Liver (tissue), 9 donors: ENCODE measurements around the gene CDH26. TPM values are rescaled to one million over a fixed set of nuclear protein-coding genes. Genes with fewer than 3 reads are reported as not detected.

ENCODE experiments used
- DNase-seq: peaks from one replicate; pipeline ENCODE4 v3.0.0-alpha.2; 2017; ENCODE audit warnings: low spot score
- H3K27ac ChIP-seq, 2 donors: one replicate each; pipeline ENCODE4 v1.7.0; 2013; ENCODE audit warnings: inconsistent platforms in 2 of 2, low read length in 2 of 2, control low read depth in 1 of 2, low read depth in 1 of 2, mild to moderate bottlenecking in 1 of 2
- H3K27me3 ChIP-seq, 4 donors: one replicate each; pipeline versions ENCODE4 v1.6.1 to v1.7.0; 2013; ENCODE audit warnings: low read length in 3 of 4, inconsistent platforms in 1 of 4, mild to moderate bottlenecking in 1 of 4, moderate library complexity in 1 of 4; ENCODE audit not compliant: control insufficient read depth in 4 of 4, insufficient read depth in 4 of 4
- H3K36me3 ChIP-seq, 4 donors: one replicate each; pipeline versions ENCODE4 v1.6.1 to v1.7.0; 2013; ENCODE audit warnings: low read length in 3 of 4, mild to moderate bottlenecking in 3 of 4, low read depth in 1 of 4, moderate library complexity in 1 of 4; ENCODE audit not compliant: control insufficient read depth in 4 of 4, insufficient read depth in 3 of 4
- H3K4me1 ChIP-seq, 4 donors: one replicate each; pipeline versions ENCODE4 v1.6.1 to v1.7.0; 2013; ENCODE audit warnings: low read length in 3 of 4, mild to moderate bottlenecking in 3 of 4, moderate library complexity in 1 of 4; ENCODE audit not compliant: control insufficient read depth in 4 of 4, insufficient read depth in 4 of 4
- H3K4me3 ChIP-seq, 3 donors: one replicate each; pipeline versions ENCODE4 v1.6.1 to v1.7.0; 2013; ENCODE audit warnings: low read length in 3 of 3, control low read depth in 1 of 3, low read depth in 1 of 3, mild to moderate bottlenecking in 1 of 3
- H3K9ac ChIP-seq, 2 donors: one replicate each; pipeline ENCODE4 v1.7.0; 2013; ENCODE audit warnings: low read length in 2 of 2, mild to moderate bottlenecking in 2 of 2, moderate library complexity in 2 of 2, control low read depth in 1 of 2, low read depth in 1 of 2
- H3K9me3 ChIP-seq, 4 donors: one replicate each; pipeline versions ENCODE4 v1.6.1 to v1.7.0; 2013; ENCODE audit warnings: low read length in 3 of 4; ENCODE audit not compliant: control insufficient read depth in 4 of 4
- ATF3 ChIP-seq: IDR thresholded peaks from 2 replicates; pipeline ENCODE4 v1.6.1; 2016; ENCODE audit warnings: antibody characterized with exemption
- CTCF ChIP-seq: fragments of 150-350 bp; IDR thresholded peaks from 2 replicates; pipeline ENCODE4 v1.5.1; 2017; ENCODE audit warnings: improper control_type of control experiment, low read depth, low read length; ENCODE audit not compliant: missing input control
- EGR1 ChIP-seq, 2 donors: IDR thresholded peaks; 2 replicates each; pipeline ENCODE4 v1.6.1; 2016 to 2018; ENCODE audit warnings: antibody characterized with exemption in 2 of 2, low read depth in 2 of 2
- FOXA1 ChIP-seq: IDR thresholded peaks from 2 replicates; pipeline ENCODE4 v1.6.1; 2016; ENCODE audit warnings: antibody characterized with exemption
- FOXA2 ChIP-seq: IDR thresholded peaks from 2 replicates; pipeline ENCODE4 v1.6.1; 2016; ENCODE audit warnings: antibody characterized with exemption
- GABPA ChIP-seq, 2 donors: IDR thresholded peaks in 1 of 2; conservative IDR thresholded peaks in 1 of 2; 2 replicates each; pipeline ENCODE4 v1.6.1; 2016; ENCODE audit warnings: antibody characterized with exemption in 2 of 2, mild to moderate bottlenecking in 1 of 2, moderate library complexity in 1 of 2
- HNF4A ChIP-seq, 2 donors: conservative IDR thresholded peaks; 2 replicates each; pipeline ENCODE4 v1.6.1; 2016; ENCODE audit warnings: antibody characterized with exemption in 2 of 2, mild to moderate bottlenecking in 2 of 2
- HNF4G ChIP-seq: IDR thresholded peaks from 2 replicates; pipeline ENCODE4 v1.6.1; 2016; ENCODE audit warnings: antibody characterized with exemption
- JUND ChIP-seq, 2 donors: IDR thresholded peaks; 2 replicates each; pipeline ENCODE4 v1.6.1; 2016; ENCODE audit warnings: antibody characterized with exemption in 2 of 2
- MAX ChIP-seq: IDR thresholded peaks from 2 replicates; pipeline ENCODE4 v1.6.1; 2016; ENCODE audit warnings: antibody characterized with exemption
- NR2F2 ChIP-seq: IDR thresholded peaks from 2 replicates; pipeline ENCODE4 v1.6.1; 2016; ENCODE audit warnings: antibody characterized with exemption
- RAD21 ChIP-seq, 2 donors: IDR thresholded peaks; 2 replicates each; pipeline ENCODE4 v1.6.1; 2016; ENCODE audit warnings: antibody characterized with exemption in 2 of 2, mild to moderate bottlenecking in 2 of 2
- REST ChIP-seq: IDR thresholded peaks from 2 replicates; pipeline ENCODE4 v1.6.1; 2016; ENCODE audit warnings: antibody characterized with exemption, mild to moderate bottlenecking
- RXRA ChIP-seq, 2 donors: IDR thresholded peaks; 2 replicates each; pipeline ENCODE4 v1.6.1; 2017 to 2018; ENCODE audit warnings: antibody characterized with exemption in 2 of 2, mild to moderate bottlenecking in 1 of 2
- SP1 ChIP-seq: IDR thresholded peaks from 2 replicates; pipeline ENCODE4 v1.6.1; 2018; ENCODE audit warnings: antibody characterized with exemption, mild to moderate bottlenecking
- TAF1 ChIP-seq: conservative IDR thresholded peaks from 2 replicates; pipeline ENCODE4 v1.6.1; 2016; ENCODE audit warnings: antibody characterized with exemption, mild to moderate bottlenecking
- YY1 ChIP-seq: IDR thresholded peaks from 2 replicates; pipeline ENCODE4 v1.6.1; 2016; ENCODE audit warnings: antibody characterized with exemption, mild to moderate bottlenecking
- ZBTB33 ChIP-seq: IDR thresholded peaks from 2 replicates; pipeline ENCODE4 v1.6.1; 2016; ENCODE audit warnings: antibody characterized with exemption
- WGBS: extraction: QIAGEN DNeasy Blood & Tissue Kit; methylation state at CpG from one replicate; pipeline ENCODE4 v1.1.7; 2013; 5-methylcytosine and 5-hydroxymethylcytosine counted together
- polyA plus RNA-seq, 2 donors: library from polyadenylated mRNA; stranded (reverse) in 1 of 2; unstranded in 1 of 2; fragments of 200-250 nt in 1 of 2; fragments of >200 nt in 1 of 2; fragmentation: Nextera tagmentation in 1 of 2; extraction: Ambion mirVana in 1 of 2; gene quantifications; one replicate each; pipeline versions ENCODE4 v1.2.1 to v1.2.3, GENCODE V29; 2013 to 2015
- total RNA-seq, 2 donors: library from RNA; depleted of rRNA; stranded (reverse); fragments of >200 nt; gene quantifications; one replicate each; pipeline ENCODE4 v1.2.3, GENCODE V29; 2014
- donor health status: healthy.
- donor health status: healthy.
- donor health status: healthy.
- donor health status: healthy.
- donor health status: healthy.

CDH26 gene
- total and polyA plus RNA-seq, 4 donors = 0.03 to 0.70 (median 0.43) TPM

- Histone ChIP-seq H3K27ac (peak overlapping the region in 1 of 2 donors; percentile 2), H3K4me3 (no peak overlapping the region), H3K9ac (no peak overlapping the region), H3K9me3 (no peaks in the 10 kb centered on the region), H3K27me3 (peaks cover 0 to 1% (median 0%) of the 10 kb centered on the region in 4 donors), H3K4me1 (no peaks in the 10 kb centered on the region), H3K36me3 (no peaks in the 10 kb centered on the region)
- TF ChIP-seq YY1 (no peak), TAF1 (no peak), FOXA2 (no peak), HNF4A (conservative IDR thresholded peaks at IDR 0.05) (no peak), GABPA (IDR thresholded peaks at IDR 0.05 in 1 of 2, conservative IDR thresholded peaks at IDR 0.05 in 1 of 2) (no peak)
- 65% methylated on average over 20 of the region's 20 CpGs for WGBS
- DNase-seq = peak; percentile 31
These were observed 99.9 kb downstream of the CDH26 start for GRCh38 chr20:60057866-60058807.

- TF ChIP-seq HNF4A (conservative IDR thresholded peaks at IDR 0.05) (no peak), FOXA1 (no peak), EGR1 (IDR thresholded peaks at IDR 0.05; ENCODE audit: low read depth in 2 of 2) (no peak), REST (no peak), CTCF (no peak), RAD21 (IDR thresholded peaks at IDR 0.05) (no peak), ATF3 (no peak), RXRA (IDR thresholded peaks at IDR 0.05) (no peak), MAX (no peak), JUND (IDR thresholded peaks at IDR 0.05) (no peak), TAF1 (no peak), GABPA (IDR thresholded peaks at IDR 0.05 in 1 of 2, conservative IDR thresholded peaks at IDR 0.05 in 1 of 2) (no peak), SP1 (no peak), HNF4G (no peak), NR2F2 (no peak), ZBTB33 (no peak), YY1 (no peak), FOXA2 (no peak)
- Histone ChIP-seq H3K27me3 (no peaks in the 10 kb centered on the region), H3K36me3 (no peaks in the 10 kb centered on the region), H3K9me3 (no peaks in the 10 kb centered on the region), H3K9ac (no peak overlapping the region), H3K4me1 (no peaks in the 10 kb centered on the region), H3K4me3 (no peak overlapping the region), H3K27ac (no peak overlapping the region)
- peak; percentile 30 for DNase-seq
- whole genome bisulfite sequencing = 75% methylated on average over 9 of the region's 9 CpGs
These were observed 100.7 kb downstream of the CDH26 start for GRCh38 chr20:60058879-60059278.
